HFFc6 (cell line): ENCODE measurements around the gene AFTPH. TPM values are rescaled to one million over a fixed set of nuclear protein-coding genes. Genes with fewer than 3 reads are reported as not detected.

ENCODE experiments used
- DNase-seq: peaks from one replicate; pipeline ENCODE4 v3.0.0-alpha.2; 2018
- H3K27ac Mint-ChIP-seq: 2 replicates; pipeline ENCODE4 v1.8.0; 2020; ENCODE audit warnings: mild to moderate bottlenecking, mixed read lengths
- H3K27me3 Mint-ChIP-seq: 2 replicates; pipeline ENCODE4 v1.8.0; 2021; ENCODE audit warnings: mild to moderate bottlenecking, moderate library complexity, mixed read lengths; ENCODE audit not compliant: insufficient read depth
- H3K36me3 Mint-ChIP-seq: 2 replicates; pipeline ENCODE4 v1.8.0; 2021; ENCODE audit warnings: low read depth, mixed read lengths
- H3K4me1 Mint-ChIP-seq: 2 replicates; pipeline ENCODE4 v1.8.0; 2020; ENCODE audit warnings: low read depth, mixed read lengths
- H3K4me3 Mint-ChIP-seq: 2 replicates; pipeline ENCODE4 v1.8.0; 2020; ENCODE audit warnings: mild to moderate bottlenecking, moderate library complexity, mixed read lengths
- H3K9me3 Mint-ChIP-seq: 2 replicates; pipeline ENCODE4 v1.8.0; 2020; ENCODE audit warnings: mild to moderate bottlenecking, mixed read lengths
- total RNA-seq, 6 experiments: library from RNA; stranded (reverse); fragmentation: NEBNext Ultra II Directional; extraction: Animal tissue kit (Norgen Biotek cat#: 25700); gene quantifications; 2 replicates in 1 of 6; 3 replicates in 5 of 6; pipeline ENCODE4 v1.2.3, GENCODE V29; 2021
- TF ChIP-seq, protein P1 (sequence below): fragments of 200-600 bp; sonication (generic); IDR thresholded peaks from 2 replicates; pipeline ENCODE4 v1.5.0; 2021; ENCODE audit warnings: antibody characterized with exemption, mild to moderate bottlenecking

The AFTPH gene
- total RNA-seq, 6 experiments from 2014 or later, result 17.2 to 25.3 (median 19.3) TPM

- no peak overlapping the region for H3K4me3 Mint-ChIP-seq
- no peaks in the 10 kb centered on the region for H3K9me3 Mint-ChIP-seq
- DNase-seq, result no peak
- TF ChIP-seq, protein P1, sequence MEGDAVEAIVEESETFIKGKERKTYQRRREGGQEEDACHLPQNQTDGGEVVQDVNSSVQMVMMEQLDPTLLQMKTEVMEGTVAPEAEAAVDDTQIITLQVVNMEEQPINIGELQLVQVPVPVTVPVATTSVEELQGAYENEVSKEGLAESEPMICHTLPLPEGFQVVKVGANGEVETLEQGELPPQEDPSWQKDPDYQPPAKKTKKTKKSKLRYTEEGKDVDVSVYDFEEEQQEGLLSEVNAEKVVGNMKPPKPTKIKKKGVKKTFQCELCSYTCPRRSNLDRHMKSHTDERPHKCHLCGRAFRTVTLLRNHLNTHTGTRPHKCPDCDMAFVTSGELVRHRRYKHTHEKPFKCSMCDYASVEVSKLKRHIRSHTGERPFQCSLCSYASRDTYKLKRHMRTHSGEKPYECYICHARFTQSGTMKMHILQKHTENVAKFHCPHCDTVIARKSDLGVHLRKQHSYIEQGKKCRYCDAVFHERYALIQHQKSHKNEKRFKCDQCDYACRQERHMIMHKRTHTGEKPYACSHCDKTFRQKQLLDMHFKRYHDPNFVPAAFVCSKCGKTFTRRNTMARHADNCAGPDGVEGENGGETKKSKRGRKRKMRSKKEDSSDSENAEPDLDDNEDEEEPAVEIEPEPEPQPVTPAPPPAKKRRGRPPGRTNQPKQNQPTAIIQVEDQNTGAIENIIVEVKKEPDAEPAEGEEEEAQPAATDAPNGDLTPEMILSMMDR, result no peak
- H3K36me3 Mint-ChIP-seq, result no peaks in the 10 kb centered on the region
- H3K27ac Mint-ChIP-seq, result no peak overlapping the region
- peaks cover 41% of the 10 kb centered on the region for H3K27me3 Mint-ChIP-seq
- H3K4me1 Mint-ChIP-seq, result peaks cover 15% of the 10 kb centered on the region
These were observed 45.5 kb upstream of the AFTPH start for GRCh38 chr2:64478502-64479230.

- Mint-ChIP-seq H3K36me3 (no peaks in the 10 kb centered on the region), H3K27ac (no peak overlapping the region), H3K9me3 (no peaks in the 10 kb centered on the region), H3K27me3 (peaks cover 38% of the 10 kb centered on the region), H3K4me3 (no peak overlapping the region), H3K4me1 (peaks cover 15% of the 10 kb centered on the region)
- DNase-seq, result no peak
- TF ChIP-seq, protein P1, result no peak
These were observed 44.6 kb upstream of the AFTPH start for GRCh38 chr2:64479259-64480117.

- Mint-ChIP-seq H3K9me3 (no peaks in the 10 kb centered on the region), H3K4me3 (no peak overlapping the region), H3K27me3 (peaks cover 37% of the 10 kb centered on the region), H3K4me1 (peaks cover 15% of the 10 kb centered on the region), H3K27ac (no peak overlapping the region), H3K36me3 (no peaks in the 10 kb centered on the region)
- TF ChIP-seq, protein P1, result no peak
- DNase-seq, result no peak
These were observed 42.5 kb upstream of the AFTPH start for GRCh38 chr2:64481665-64482064.

DNA sequence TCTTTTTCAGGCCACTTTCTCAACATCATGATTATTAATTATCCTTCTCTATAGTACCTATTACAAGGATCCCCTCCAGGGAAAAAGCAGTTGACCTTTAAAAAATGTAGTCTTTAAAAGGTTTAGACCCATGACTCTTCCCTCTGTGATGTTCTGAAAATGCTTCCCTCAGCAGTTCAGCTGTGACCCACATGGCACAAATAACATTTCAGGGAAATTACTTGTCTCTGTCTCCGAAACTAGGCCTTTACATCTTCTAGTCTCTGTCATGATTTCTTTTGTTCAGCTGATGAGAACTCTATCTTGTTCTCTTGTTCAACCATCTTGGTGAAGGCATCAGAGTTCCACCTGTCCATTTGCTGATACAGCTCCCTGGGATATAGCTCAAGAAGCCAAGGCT lies 41.9 kb upstream of the AFTPH start:
- DNase-seq, result no peak
- no peak overlapping the region for H3K4me3 Mint-ChIP-seq
- TF ChIP-seq, protein P1, result no peak

DNA sequence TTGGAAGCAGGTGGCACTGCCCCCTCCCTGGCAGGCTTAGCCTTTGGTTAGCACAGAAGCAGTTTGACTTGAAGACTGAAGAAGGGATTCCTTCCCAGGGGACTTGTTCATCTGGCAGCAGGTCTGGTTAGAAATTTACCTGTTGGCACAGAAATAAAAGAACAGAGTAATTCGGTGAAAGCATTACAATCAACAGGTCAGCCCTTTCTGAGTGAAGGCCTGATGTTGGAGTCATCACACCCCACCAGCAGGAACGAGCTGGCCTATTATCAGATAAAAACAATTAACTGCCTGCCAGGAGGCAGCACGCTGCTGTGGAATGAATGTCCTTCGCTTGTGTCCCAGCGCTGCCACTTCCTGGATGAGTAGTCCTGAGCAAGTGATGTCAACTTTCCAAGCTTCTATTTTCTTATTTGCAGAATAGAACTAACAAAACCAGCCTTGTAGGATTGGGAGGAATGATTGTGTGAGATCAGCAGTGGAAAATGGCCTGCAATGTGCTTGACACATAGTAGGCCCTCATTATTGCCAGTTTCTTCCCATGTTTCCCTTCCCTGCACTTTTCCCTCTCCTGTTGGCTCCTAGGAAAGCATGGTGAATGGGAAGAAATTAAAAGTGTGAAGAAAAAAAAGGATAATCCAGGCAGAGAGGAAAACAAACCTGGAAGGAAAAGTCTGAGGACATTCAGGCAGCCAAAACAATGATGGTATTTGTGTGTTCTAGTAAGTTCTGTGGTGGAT lies 41.2 kb upstream of the AFTPH start:
- TF ChIP-seq, protein P1, result no peak
- peak; percentile 52 for DNase-seq
- peaks cover 15% of the 10 kb centered on the region for H3K4me1 Mint-ChIP-seq
- H3K27me3 Mint-ChIP-seq, result peaks cover 36% of the 10 kb centered on the region
- H3K9me3 Mint-ChIP-seq, result no peaks in the 10 kb centered on the region
- no peak overlapping the region for H3K4me3 Mint-ChIP-seq
- H3K27ac Mint-ChIP-seq, result no peak overlapping the region
- no peaks in the 10 kb centered on the region for H3K36me3 Mint-ChIP-seq

More for the DNA sequence above, 41.9 kb upstream of the AFTPH start:
- H3K27me3 Mint-ChIP-seq, result peaks cover 37% of the 10 kb centered on the region
- H3K27ac Mint-ChIP-seq, result no peak overlapping the region
- no peaks in the 10 kb centered on the region for H3K36me3 Mint-ChIP-seq
- peaks cover 15% of the 10 kb centered on the region for H3K4me1 Mint-ChIP-seq
- H3K9me3 Mint-ChIP-seq, result no peaks in the 10 kb centered on the region
